Measurements from ENCODE around the gene CX3CL1. TPM values are rescaled to one million over a fixed set of nuclear protein-coding genes. Genes with fewer than 3 reads are reported as not detected.

CX3CL1 gene
- total and polyA plus RNA-seq, 2 of the 13 experiments (the other 11 are each of a cell fraction or from before 2014, with no cell fraction given), result 57.3 to 60.8 TPM

DNA sequence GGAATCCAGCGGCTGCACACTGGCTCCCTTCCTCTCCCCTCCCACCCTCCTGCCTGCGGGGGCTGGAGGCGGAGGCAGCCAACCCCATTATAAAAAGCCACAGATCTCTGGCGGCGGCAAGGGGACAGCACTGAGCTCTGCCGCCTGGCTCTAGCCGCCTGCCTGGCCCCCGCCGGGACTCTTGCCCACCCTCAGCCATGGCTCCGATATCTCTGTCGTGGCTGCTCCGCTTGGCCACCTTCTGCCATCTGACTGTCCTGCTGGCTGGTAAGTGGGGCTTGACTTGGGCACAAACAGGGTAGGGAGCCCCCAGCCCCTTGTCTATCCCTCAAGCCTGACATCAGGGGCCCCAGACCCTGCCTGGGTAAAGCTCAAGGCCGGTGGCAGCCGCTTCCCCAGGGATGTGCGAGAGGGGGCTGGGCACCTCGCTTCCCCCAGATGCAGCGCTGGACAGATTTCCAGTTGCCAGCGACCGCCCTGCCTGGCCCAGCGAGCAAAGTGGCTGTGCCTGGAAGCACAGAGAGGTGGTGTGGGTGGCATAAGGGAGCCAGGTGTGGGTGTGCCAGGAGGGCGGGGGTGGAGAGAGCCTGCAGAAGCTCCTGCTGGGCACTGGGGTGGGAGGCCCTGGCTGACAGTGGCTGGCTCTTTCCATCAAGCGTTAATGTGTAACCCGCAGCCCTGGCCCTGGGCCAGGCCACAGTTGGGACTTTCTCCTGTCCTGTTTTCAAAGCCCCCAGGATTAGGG, at the start of gene CX3CL1 (continued):
- TF ChIP-seq, protein P1, sequence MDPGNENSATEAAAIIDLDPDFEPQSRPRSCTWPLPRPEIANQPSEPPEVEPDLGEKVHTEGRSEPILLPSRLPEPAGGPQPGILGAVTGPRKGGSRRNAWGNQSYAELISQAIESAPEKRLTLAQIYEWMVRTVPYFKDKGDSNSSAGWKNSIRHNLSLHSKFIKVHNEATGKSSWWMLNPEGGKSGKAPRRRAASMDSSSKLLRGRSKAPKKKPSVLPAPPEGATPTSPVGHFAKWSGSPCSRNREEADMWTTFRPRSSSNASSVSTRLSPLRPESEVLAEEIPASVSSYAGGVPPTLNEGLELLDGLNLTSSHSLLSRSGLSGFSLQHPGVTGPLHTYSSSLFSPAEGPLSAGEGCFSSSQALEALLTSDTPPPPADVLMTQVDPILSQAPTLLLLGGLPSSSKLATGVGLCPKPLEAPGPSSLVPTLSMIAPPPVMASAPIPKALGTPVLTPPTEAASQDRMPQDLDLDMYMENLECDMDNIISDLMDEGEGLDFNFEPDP (CRISPR knock-in tag; conservative IDR thresholded peaks at IDR 0.05), result peak; percentile 96; the same call in 1 of the 2 replicates
- TF ChIP-seq, protein P2, sequence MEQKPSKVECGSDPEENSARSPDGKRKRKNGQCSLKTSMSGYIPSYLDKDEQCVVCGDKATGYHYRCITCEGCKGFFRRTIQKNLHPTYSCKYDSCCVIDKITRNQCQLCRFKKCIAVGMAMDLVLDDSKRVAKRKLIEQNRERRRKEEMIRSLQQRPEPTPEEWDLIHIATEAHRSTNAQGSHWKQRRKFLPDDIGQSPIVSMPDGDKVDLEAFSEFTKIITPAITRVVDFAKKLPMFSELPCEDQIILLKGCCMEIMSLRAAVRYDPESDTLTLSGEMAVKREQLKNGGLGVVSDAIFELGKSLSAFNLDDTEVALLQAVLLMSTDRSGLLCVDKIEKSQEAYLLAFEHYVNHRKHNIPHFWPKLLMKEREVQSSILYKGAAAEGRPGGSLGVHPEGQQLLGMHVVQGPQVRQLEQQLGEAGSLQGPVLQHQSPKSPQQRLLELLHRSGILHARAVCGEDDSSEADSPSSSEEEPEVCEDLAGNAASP (CRISPR knock-in tag; IDR thresholded peaks at IDR 0.05; ENCODE audit: borderline replicate concordance), result peak; percentile 98
- TF ChIP-seq, protein P3, sequence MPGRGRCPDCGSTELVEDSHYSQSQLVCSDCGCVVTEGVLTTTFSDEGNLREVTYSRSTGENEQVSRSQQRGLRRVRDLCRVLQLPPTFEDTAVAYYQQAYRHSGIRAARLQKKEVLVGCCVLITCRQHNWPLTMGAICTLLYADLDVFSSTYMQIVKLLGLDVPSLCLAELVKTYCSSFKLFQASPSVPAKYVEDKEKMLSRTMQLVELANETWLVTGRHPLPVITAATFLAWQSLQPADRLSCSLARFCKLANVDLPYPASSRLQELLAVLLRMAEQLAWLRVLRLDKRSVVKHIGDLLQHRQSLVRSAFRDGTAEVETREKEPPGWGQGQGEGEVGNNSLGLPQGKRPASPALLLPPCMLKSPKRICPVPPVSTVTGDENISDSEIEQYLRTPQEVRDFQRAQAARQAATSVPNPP (CRISPR knock-in tag; IDR thresholded peaks at IDR 0.05), result no peak; the same call in 1 of the 2 replicates
- no peak for TF ChIP-seq KAT7 (CRISPR knock-in tag; IDR thresholded peaks at IDR 0.05; ENCODE audit: borderline replicate concordance)
- TF ChIP-seq, protein P4, sequence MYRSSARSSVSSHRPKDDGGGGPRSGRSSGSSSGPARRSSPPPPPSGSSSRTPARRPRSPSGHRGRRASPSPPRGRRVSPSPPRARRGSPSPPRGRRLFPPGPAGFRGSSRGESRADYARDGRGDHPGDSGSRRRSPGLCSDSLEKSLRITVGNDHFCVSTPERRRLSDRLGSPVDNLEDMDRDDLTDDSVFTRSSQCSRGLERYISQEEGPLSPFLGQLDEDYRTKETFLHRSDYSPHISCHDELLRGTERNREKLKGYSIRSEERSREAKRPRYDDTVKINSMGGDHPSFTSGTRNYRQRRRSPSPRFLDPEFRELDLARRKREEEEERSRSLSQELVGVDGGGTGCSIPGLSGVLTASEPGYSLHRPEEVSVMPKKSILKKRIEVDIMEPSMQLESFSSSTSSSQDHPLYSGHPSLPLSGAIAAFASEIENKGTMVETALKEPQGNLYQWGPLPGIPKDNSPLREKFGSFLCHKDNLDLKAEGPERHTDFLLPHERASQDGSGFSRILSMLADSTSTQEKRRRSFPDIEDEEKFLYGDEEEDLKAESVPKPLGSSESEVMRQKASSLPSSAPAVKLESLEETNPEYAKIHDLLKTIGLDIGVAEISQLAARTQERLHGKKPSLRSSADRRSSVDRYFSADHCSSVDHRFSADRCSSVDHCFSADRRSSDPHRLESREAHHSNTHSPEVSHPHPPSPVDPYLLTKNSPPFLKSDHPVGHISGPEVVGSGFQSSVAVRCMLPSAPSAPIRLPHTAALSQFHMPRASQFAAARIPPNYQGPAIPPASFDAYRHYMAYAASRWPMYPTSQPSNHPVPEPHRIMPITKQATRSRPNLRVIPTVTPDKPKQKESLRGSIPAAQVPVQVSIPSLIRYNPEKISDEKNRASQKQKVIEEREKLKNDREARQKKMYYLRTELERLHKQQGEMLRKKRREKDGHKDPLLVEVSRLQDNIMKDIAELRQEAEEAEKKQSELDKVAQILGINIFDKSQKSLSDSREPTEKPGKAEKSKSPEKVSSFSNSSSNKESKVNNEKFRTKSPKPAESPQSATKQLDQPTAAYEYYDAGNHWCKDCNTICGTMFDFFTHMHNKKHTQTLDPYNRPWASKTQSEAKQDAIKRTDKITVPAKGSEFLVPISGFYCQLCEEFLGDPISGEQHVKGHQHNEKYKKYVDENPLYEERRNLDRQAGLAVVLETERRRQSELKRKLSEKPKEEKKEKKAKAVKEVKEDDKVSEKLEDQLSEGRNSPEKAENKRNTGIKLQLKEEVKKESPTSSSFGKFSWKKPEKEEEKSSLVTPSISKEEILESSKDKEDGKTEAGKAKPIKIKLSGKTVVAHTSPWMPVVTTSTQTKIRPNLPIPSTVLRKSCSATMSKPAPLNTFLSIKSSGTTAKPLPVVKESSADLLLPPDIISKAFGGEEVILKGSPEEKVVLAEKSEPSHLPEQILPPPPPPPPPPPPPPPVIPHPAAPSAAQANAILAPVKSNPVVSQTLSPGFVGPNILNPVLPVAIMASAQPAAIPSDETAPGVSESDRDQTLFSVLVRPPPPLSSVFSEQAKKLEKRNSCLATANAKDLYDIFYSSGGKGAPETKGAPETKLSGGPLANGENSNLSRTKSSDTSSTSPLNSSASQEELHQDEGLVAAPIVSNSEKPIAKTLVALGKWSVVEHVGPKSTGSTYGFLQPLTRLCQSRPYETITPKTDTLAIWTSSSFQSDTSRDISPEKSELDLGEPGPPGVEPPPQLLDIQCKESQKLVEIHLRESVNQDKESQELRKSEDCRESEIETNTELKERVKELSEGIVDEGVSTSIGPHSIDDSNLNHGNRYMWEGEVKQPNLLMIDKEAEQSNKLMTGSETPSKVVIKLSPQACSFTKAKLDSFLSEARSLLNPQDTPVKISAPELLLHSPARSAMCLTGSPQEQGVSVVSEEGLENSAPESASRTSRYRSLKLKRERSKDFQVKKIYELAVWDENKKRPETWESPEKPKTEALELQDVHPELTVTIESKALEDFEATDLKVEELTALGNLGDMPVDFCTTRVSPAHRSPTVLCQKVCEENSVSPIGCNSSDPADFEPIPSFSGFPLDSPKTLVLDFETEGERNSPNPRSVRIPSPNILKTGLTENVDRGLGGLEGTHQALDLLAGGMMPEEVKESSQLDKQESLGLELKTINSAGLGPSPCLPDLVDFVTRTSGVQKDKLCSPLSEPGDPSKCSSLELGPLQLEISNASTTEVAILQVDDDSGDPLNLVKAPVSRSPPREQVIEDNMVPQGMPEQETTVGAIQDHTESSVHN (CRISPR knock-in tag; IDR thresholded peaks at IDR 0.05), result peak; percentile 58; the same call in 1 of the 2 replicates
- TF ChIP-seq RBAK (CRISPR knock-in tag; IDR thresholded peaks at IDR 0.05), result no peak
- TF ChIP-seq, protein P5, sequence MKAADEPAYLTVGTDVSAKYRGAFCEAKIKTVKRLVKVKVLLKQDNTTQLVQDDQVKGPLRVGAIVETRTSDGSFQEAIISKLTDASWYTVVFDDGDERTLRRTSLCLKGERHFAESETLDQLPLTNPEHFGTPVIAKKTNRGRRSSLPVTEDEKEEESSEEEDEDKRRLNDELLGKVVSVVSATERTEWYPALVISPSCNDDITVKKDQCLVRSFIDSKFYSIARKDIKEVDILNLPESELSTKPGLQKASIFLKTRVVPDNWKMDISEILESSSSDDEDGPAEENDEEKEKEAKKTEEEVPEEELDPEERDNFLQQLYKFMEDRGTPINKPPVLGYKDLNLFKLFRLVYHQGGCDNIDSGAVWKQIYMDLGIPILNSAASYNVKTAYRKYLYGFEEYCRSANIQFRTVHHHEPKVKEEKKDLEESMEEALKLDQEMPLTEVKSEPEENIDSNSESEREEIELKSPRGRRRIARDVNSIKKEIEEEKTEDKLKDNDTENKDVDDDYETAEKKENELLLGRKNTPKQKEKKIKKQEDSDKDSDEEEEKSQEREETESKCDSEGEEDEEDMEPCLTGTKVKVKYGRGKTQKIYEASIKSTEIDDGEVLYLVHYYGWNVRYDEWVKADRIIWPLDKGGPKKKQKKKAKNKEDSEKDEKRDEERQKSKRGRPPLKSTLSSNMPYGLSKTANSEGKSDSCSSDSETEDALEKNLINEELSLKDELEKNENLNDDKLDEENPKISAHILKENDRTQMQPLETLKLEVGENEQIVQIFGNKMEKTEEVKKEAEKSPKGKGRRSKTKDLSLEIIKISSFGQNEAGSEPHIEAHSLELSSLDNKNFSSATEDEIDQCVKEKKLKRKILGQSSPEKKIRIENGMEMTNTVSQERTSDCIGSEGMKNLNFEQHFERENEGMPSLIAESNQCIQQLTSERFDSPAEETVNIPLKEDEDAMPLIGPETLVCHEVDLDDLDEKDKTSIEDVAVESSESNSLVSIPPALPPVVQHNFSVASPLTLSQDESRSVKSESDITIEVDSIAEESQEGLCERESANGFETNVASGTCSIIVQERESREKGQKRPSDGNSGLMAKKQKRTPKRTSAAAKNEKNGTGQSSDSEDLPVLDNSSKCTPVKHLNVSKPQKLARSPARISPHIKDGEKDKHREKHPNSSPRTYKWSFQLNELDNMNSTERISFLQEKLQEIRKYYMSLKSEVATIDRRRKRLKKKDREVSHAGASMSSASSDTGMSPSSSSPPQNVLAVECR (CRISPR knock-in tag; IDR thresholded peaks at IDR 0.05; ENCODE audit: borderline replicate concordance), result no peak; the same call in 1 of the 2 replicates
- TF ChIP-seq ZNF761 (CRISPR knock-in tag; conservative IDR thresholded peaks at IDR 0.05), result peak; percentile 77

Measured in HepG2 (cell line).